Stimulated activated CD8-positive, alpha-beta memory T cell treated with anti-CD3 and anti-CD28 coated beads, Interleukin-7, amount 100 ng/mL, for 48 hours (primary cell): ENCODE results near the gene RASGEF1C.

Source experiments
- DNase-seq, 2 donors: peaks; one replicate each; pipeline ENCODE4 v3.0.0-alpha.2; 2020; ENCODE audit warnings: low read depth in 1 of 2; ENCODE audit errors: extremely low read depth in 1 of 2

Gene RASGEF1C

GRCh38 chr5:180209137-180209581, at the start of gene RASGEF1C:
TSS of gene RASGEF1C (minus strand) at chr5:180209211. CDS start at chr5:180138052, 71,159 bp downstream.
- peak; percentile 41 to 45 for DNase-seq

- no peak for DNase-seq
These were observed 44.2 kb upstream of the RASGEF1C start for GRCh38 chr5:180253036-180253824.

GRCh38 chr5:180251887-180252286, 42.9 kb upstream of the RASGEF1C start:
- no peak for DNase-seq

- no peak for DNase-seq
These were observed 42.1 kb upstream of the RASGEF1C start for GRCh38 chr5:180251141-180251540.

- no peak for DNase-seq
These were observed 41.3 kb upstream of the RASGEF1C start for GRCh38 chr5:180250329-180250728.

- DNase-seq, result no peak
These were observed 32.6 kb upstream of the RASGEF1C start for GRCh38 chr5:180241600-180241999.

GRCh38 chr5:180238631-180239030, 29.6 kb upstream of the RASGEF1C start:
- no peak for DNase-seq

- no peak for DNase-seq
These were observed 26.8 kb upstream of the RASGEF1C start for GRCh38 chr5:180235846-180236245.

- DNase-seq, result no peak
These were observed 26.1 kb upstream of the RASGEF1C start for GRCh38 chr5:180235077-180235476.

GRCh38 chr5:180234271-180234670, 25.3 kb upstream of the RASGEF1C start:
- no peak for DNase-seq

GRCh38 chr5:180233729-180234128, 24.7 kb upstream of the RASGEF1C start:
- no peak for DNase-seq

GRCh38 chr5:180230017-180230416, 21.0 kb upstream of the RASGEF1C start:
- DNase-seq, result no peak

- DNase-seq, result no peak
These were observed 13.0 kb upstream of the RASGEF1C start for GRCh38 chr5:180222056-180222455.

GRCh38 chr5:180217797-180218196, 8.8 kb upstream of the RASGEF1C start:
- DNase-seq, result no peak

GRCh38 chr5:180216646-180217171, 7.7 kb upstream of the RASGEF1C start:
- DNase-seq, result no peak

GRCh38 chr5:180215783-180216630, 7.0 kb upstream of the RASGEF1C start:
- DNase-seq, result no peak

GRCh38 chr5:180214870-180215770, 6.1 kb upstream of the RASGEF1C start:
- DNase-seq, result no peak

- no peak for DNase-seq
These were observed 4.7 kb upstream of the RASGEF1C start for GRCh38 chr5:180213657-180214207.

- no peak for DNase-seq
These were observed 4.2 kb upstream of the RASGEF1C start for GRCh38 chr5:180213256-180213600.
